HG03045 (cell line): Measurements from ENCODE around the gene CLTRN.
"Not testable (repeated sequence)": the region's sequence is repeated elsewhere in the genome, so short reads cannot be mapped to it uniquely, and the experiment has no call there.

Experiments used
- ATAC-seq: cut with Tn5 transposase; IDR thresholded peaks from one replicate; pipeline ENCODE4 v1.9.1; 2021; ENCODE audit warnings: mild to moderate bottlenecking, moderate library complexity; ENCODE audit not compliant: unreplicated experiment

CLTRN gene, protein sequence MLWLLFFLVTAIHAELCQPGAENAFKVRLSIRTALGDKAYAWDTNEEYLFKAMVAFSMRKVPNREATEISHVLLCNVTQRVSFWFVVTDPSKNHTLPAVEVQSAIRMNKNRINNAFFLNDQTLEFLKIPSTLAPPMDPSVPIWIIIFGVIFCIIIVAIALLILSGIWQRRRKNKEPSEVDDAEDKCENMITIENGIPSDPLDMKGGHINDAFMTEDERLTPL

DNA sequence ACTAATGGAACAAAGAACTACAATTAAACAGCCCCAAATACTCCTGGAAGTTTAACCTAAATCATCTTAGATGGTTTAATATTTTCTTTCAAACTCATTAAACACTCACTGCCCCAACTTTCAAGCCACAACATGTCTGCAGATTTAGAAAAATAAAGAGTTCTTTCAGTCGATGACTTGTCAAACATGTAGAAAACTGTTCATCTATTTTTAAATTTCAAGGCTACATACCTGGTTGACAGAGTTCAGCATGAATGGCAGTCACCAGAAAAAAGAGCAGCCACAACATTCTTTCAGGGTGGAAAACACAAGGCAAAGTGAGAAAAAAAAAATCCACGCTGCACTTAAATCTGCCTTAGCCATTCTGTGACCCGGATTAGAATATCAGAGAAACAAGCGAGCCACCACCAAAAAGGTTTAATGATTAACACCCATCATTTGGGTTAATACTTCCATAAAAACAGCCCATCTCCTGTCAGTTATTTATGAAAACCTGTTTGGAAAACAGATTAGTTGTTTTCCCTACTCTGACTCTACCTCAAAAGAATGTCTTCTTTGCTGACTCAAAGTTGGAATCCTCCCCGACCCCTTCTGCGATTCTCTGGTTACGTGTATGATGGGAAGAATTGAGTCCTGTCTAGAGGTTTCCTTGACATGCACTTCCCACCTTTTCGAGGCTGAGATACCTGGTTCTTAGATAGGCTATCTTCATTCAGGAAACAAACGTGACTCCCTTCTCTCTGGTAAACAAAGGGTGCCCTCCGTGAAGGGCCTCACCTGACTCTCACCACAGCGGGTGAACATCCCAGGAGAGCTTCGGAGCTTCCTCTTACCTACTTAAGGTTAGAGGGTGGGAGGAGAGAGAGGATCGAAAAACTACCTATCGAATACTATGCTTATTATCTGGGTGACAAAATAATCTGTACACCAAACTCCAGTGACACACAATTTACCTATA lies at the start of gene CLTRN:
Gene CLTRN (minus strand): TSS at position 319 of the 958 bp plus-strand sequence. CDS start 30 bp downstream, at position 289.
- ATAC-seq: no peak

- not testable (repeated sequence) for ATAC-seq
Observed at GRCh38 chrX:15704273-15704672, 39.7 kb upstream of the CLTRN start.

GRCh38 chrX:15703809-15704208 lies 39.2 kb upstream of the CLTRN start:
- ATAC-seq: not testable (repeated sequence)

GRCh38 chrX:15702488-15703371 lies 38.1 kb upstream of the CLTRN start:
- ATAC-seq: no peak

DNA sequence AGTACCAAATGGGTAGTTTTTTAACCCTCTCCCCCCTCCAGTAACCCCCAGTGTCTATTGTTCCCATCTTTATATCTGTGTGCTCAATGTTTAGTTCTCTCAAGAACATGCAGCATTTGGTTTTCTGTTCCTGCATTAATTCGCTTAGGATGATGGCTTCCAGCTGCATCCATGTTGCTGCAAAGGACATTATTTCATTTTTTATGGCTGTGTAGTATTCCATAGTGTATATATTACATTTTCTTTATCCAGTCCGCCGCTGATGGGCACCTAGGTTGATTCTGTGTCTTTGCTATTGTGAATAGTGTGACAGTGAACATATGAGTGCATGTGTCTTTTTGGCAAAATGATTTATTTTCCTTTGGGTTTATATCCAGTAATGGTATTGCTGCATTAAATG lies 31.9 kb upstream of the CLTRN start:
- ATAC-seq: no peak

DNA sequence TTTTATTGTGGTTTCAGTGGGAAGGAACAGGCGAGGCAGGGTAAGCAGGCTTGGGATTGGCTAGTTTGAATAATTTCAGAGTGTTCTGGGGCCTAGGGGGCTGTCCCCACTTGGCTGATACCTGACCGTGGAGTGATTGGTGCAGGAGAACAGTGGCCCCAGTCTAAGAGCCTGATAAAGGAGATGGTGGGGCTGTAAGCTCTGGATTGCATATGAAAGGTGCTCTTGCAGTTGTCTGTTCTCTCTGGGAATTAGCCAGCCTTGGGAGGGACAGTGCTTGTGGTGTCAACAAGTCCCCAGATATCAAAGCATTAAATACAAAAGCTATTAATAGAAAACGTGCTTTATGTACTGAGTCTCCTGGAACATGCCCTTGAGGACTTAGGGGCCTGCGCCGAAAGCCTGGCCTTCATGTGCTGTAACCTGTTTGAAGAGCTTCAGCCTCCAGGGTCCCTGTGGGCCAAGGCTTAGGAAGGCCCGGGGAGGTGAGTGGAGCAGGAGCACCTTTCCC lies 30.4 kb upstream of the CLTRN start:
- ATAC-seq: no peak

GRCh38 chrX:15686818-15687685 lies 22.4 kb upstream of the CLTRN start:
- ATAC-seq: no peak

DNA sequence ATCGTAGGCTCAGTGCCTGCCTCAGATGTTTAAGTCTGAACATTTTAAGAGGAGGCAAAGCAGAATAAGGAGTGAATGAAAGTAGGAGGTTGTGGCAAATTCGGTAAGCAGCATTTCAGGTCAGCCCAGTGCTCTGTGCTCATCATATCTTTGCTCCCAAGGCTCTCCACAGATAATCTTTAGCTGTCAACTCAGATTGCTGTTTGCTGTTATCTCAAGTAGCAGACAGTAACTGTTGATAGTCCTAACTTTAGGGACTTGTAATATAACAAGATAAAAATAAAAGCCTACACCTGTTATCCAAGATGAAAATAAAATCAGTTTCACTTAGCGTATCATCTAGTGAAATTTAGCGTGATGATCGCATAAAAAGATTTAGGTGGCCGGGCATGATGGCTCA lies 18.6 kb upstream of the CLTRN start:
- ATAC-seq: no peak

- ATAC-seq: no peak
Observed at GRCh38 chrX:15681433-15681832, 16.8 kb upstream of the CLTRN start.

GRCh38 chrX:15680401-15680800 lies 15.8 kb upstream of the CLTRN start:
- ATAC-seq: no peak

DNA sequence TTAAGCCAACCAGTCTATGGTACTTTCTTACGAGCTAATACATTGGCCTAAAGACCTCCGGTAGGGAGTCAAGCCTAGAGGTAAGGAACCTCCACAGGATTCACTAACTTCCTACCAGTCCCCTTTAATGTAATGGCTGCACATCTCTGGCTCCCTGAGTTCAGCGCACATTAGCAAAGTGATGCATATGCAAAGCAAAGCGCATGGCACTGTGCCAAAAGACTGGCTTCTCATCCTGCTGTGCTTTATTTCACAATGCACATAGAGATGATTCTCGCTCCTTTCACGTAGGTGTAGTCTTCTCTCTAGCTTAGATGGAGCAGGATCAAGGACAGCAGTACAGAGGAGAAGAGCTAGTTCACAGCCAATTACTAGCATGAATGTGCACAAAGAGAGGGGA lies 14.6 kb upstream of the CLTRN start:
- no peak for ATAC-seq

DNA sequence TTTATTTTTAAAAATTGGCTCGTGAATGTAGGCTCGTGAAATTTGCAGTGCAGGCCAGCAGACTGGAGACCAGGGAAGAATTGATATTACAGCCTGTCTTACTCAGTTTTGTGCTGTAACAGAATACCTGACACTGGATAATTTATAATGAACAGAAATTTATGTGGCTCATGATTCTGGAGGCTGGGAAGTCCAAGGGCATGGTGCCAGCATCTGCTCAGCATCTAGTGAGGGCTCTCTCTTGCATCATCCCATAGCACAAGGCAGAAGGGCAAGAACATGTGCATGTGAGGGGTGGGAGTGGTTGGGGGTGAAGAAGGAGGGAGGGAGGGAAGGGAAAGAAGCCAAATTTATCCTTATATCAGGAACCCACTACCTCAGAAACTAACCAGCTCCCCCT lies 13.7 kb upstream of the CLTRN start:
- no peak for ATAC-seq

DNA sequence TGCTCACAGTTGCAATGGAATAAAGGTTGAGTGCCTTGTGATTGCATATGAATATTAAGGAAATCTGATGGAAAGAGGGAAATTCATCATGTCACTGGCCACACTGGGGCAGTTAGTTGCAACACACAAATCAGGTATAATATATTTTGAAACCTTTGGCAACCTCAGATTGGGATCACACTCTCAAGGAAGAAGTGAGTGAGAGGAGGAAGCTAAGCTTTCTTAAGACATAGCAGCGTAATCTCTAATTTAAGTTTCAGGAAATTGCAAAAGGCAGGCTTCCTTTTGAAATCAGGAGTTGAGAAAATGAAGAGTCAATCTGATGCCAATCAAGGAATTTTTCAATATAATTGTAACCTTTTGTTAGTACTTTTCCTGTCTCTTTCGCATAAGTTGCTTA lies 12.3 kb upstream of the CLTRN start:
- no peak for ATAC-seq

DNA sequence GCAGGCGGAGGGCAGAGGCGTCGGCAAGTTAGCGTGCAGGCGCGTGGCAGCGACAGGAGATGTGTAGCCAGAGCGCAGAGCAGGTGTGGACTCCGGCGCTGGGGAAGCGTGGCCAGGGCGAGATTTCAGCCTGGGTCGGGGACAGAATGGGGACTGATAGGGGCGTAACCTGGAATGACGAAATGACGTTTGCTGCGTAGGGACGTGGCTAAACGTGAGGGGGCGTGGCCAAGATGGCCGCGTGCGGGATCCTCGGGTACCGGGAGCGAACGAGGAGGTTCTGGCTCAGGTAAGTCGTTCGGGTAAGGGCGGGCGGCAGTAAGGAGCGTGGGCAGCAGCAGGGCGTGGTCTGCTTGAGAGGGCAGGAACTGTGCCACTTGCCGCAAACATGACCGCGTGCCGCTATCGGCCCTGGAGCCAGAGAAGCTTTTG lies 10.9 kb upstream of the CLTRN start:
- ATAC-seq: peak; percentile 63

GRCh38 chrX:15674841-15675489 lies 10.4 kb upstream of the CLTRN start:
- peak; percentile 79 for ATAC-seq

GRCh38 chrX:15674514-15674840 lies 9.9 kb upstream of the CLTRN start:
- no peak for ATAC-seq

- ATAC-seq: no peak
Observed at GRCh38 chrX:15673970-15674369, 9.4 kb upstream of the CLTRN start.

DNA sequence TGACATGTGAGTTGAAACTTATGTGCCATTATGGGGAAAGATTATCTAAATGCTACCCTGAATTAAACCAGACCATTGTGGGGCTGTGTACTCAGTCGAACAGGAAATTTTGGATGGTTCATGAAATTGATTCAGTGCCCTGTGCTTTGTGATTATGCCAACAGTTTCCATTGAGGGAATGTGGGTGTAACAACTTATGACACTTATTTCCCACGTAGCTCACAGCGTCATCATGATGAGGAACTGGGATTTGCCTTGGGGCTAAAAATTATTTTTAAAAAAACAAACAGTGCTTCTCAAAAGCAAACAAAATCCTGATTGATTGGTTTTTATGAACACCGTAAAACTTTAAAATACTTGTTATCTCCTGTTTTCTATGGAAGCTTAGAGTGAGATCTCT lies 8.3 kb upstream of the CLTRN start:
- no peak for ATAC-seq

GRCh38 chrX:15663439-15663838 lies 1.2 kb downstream of the CLTRN start:
- no peak for ATAC-seq

- ATAC-seq: not testable (repeated sequence)
Observed at GRCh38 chrX:15654804-15655203, 9.8 kb downstream of the CLTRN start.
